ENCODE data around the gene GARIN5A. TPM values are rescaled to one million over a fixed set of nuclear protein-coding genes. Genes with fewer than 3 reads are reported as not detected.

The GARIN5A gene
- total and polyA plus RNA-seq, 2 of the 8 experiments (the other 6 are each of a cell fraction or from before 2014, with no cell fraction given), result 9.1 to 18.5 TPM

DNA sequence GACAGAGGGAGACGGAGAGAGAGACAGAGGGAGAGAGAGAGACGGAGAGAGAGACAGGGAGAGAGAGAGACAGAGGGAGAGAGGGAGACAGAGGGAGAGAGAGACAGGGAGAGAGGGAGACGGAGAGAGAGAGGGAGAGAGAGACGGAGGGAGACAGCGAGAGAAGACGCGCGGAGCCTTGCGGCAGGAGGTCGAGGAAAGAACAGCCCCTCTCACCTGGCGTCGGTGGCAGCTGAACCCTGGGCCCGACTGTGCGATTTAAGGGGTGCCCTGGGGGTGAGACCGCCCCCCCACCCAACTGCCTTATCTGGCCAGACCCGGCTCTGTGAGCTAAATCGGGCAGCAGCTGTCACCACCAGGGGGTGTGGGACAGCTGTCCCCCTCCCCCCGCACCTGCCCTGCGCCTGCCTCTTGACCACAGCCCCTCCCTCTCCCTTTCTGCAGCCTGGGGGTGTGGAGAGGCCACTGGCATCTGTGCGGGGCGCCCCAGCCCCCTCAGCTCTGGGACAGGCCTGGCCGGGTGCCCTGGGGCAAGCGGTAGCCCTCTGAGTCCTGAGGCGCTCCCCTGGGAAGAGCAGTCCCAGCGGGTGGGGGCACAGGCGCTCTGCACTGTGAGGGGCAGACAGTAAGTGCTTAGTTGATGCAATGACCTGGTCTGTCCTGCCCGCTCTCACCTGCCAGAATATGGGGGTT is 23.6 kb upstream of the GARIN5A start:
- Histone ChIP-seq H3K9ac (replicated peaks in 1 of 4; ENCODE audit: extremely low read depth in 1 of 4, low read depth in 3 of 4, low read length in 3 of 4) (no peak overlapping the region), H2BK120ac (replicated peaks; ENCODE audit: low read depth, low read length) (no peak overlapping the region)
- TF ChIP-seq CBX8 (IDR thresholded peaks at IDR 0.05; ENCODE audit: borderline replicate concordance, low read depth, low read length) (no peak), YY1 (IDR thresholded peaks at IDR 0.05; ENCODE audit: low read depth, low read length) (no peak), EGR1 (IDR thresholded peaks at IDR 0.05; ENCODE audit: borderline replicate concordance, low read depth, low read length) (no peak), JUND (IDR thresholded peaks at IDR 0.05; ENCODE audit: low read length) (0 out of 2 replicates have a peak, but pooled peaks have one; percentile 41), HDAC6 (IDR thresholded peaks at IDR 0.05; ENCODE audit: low read depth, low read length) (no peak), KDM1A (IDR thresholded peaks at IDR 0.05; ENCODE audit: borderline replicate concordance, low read length) (no peak), ASH2L (IDR thresholded peaks at IDR 0.05; ENCODE audit: low read length) (peak; percentile 40)
- TF ChIP-seq, protein P1, sequence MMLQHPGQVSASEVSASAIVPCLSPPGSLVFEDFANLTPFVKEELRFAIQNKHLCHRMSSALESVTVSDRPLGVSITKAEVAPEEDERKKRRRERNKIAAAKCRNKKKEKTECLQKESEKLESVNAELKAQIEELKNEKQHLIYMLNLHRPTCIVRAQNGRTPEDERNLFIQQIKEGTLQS (IDR thresholded peaks at IDR 0.05; ENCODE audit: insufficient read depth, low read depth, low read length), result no peak
- TF ChIP-seq, protein P2, sequence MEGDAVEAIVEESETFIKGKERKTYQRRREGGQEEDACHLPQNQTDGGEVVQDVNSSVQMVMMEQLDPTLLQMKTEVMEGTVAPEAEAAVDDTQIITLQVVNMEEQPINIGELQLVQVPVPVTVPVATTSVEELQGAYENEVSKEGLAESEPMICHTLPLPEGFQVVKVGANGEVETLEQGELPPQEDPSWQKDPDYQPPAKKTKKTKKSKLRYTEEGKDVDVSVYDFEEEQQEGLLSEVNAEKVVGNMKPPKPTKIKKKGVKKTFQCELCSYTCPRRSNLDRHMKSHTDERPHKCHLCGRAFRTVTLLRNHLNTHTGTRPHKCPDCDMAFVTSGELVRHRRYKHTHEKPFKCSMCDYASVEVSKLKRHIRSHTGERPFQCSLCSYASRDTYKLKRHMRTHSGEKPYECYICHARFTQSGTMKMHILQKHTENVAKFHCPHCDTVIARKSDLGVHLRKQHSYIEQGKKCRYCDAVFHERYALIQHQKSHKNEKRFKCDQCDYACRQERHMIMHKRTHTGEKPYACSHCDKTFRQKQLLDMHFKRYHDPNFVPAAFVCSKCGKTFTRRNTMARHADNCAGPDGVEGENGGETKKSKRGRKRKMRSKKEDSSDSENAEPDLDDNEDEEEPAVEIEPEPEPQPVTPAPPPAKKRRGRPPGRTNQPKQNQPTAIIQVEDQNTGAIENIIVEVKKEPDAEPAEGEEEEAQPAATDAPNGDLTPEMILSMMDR (IDR thresholded peaks at IDR 0.05; ENCODE audit: control extremely low read depth in 1 of 3, insufficient read depth in 1 of 3, low read depth in 1 of 3, low read length in 3 of 3), result peak; percentile 16 to 44 (median 30); a peak in 3 of 4 replicates

More for the DNA sequence above, 23.6 kb upstream of the GARIN5A start:
- Histone ChIP-seq H4K20me1 (replicated peaks in 1 of 2; ENCODE audit: control insufficient read depth in 1 of 2, insufficient read depth in 2 of 2, low read length in 2 of 2) (no peaks in the 10 kb centered on the region), H3K79me2 (ENCODE audit: control insufficient read depth in 1 of 2, insufficient read depth in 2 of 2, low read length in 2 of 2) (no peaks in the 10 kb centered on the region), H2BK15ac (ENCODE audit: low read length) (no peak overlapping the region), H3K56ac (replicated peaks; ENCODE audit: insufficient read length, low read depth, low read length) (no peak overlapping the region), H2BK12ac (ENCODE audit: low read depth, low read length) (0 out of 2 replicates have a peak overlapping the region, but pooled peaks have one; percentile 50), H3K23ac (ENCODE audit: insufficient read length) (no peak overlapping the region), H4K91ac (replicated peaks; ENCODE audit: insufficient read length, low read length) (no peak overlapping the region), H4K5ac (ENCODE audit: insufficient read length, low read depth, low read length) (no peak overlapping the region), H2AK5ac (ENCODE audit: low read depth, low read length) (no peak overlapping the region), H2BK5ac (ENCODE audit: low read depth, low read length) (no peak overlapping the region), H3K4me1 (replicated peaks in 1 of 4; ENCODE audit: control insufficient read depth in 3 of 4, insufficient read depth in 4 of 4, low read length in 3 of 4) (peaks cover 0 to 9% (median 3%) of the 10 kb centered on the region in 4 experiments; a peak in 5 of 7 replicates), H3K27ac (ENCODE audit: low read depth, low read length) (no peak overlapping the region), H2BK20ac (ENCODE audit: low read length) (no peak overlapping the region), H3K4ac (replicated peaks; ENCODE audit: insufficient read length, low read depth, low read length) (no peak overlapping the region), H3K9me3 (ENCODE audit: insufficient read depth in 2 of 2, low read depth in 1 of 2, low read length in 1 of 2) (no peaks in the 10 kb centered on the region), H3K27me3 (replicated peaks in 1 of 4; ENCODE audit: control insufficient read depth in 3 of 4, extremely low read depth in 1 of 4, insufficient read depth in 3 of 4, low read length in 3 of 4) (peaks cover 1 to 41% (median 36%) of the 10 kb centered on the region in 4 experiments), H3K4me2 (ENCODE audit: insufficient read depth in 1 of 2, low read depth in 2 of 2, low read length in 2 of 2) (peak overlapping the region; percentile 65 to 66), H4K8ac (ENCODE audit: extremely low read depth, insufficient read depth, low read length) (no peak overlapping the region; the same call in 1 of the 2 replicates), H2AFZ (ENCODE audit: low read length) (no peak overlapping the region; the same call in 1 of the 2 replicates), H3K36me3 (ENCODE audit: control insufficient read depth in 2 of 4, insufficient read depth in 4 of 4, low read length in 3 of 4) (no peaks in the 10 kb centered on the region), H3K4me3 (ENCODE audit: extremely low read depth in 1 of 4, insufficient read depth in 2 of 4, low read depth in 3 of 4, low read length in 4 of 4) (peak overlapping the region in 3 of 4 experiments; percentile 11 to 53 (median 26); a peak in 7 of 8 replicates), H3K14ac (ENCODE audit: insufficient read length) (no peak overlapping the region), H3K18ac (ENCODE audit: extremely low read depth, low read length) (no peak overlapping the region), H3K23me2 (ENCODE audit: low read depth, low read length) (peaks cover 3% of the 10 kb centered on the region; the same call in 1 of the 2 replicates), H3K79me1 (ENCODE audit: low read depth, low read length) (no peaks in the 10 kb centered on the region)
- CTCF ChIA-PET (ENCODE audit: partially characterized antibody), result interaction anchor here (0.7 to 2.4 kb wide), 6 partner anchors 11 to 282 kb away, joined by 3 to 7 read pairs (median 4); partner anchors contain the start of gene JOSD2
- FAIRE-seq, result no peak
- 6% methylated on average over 19 of the region's 27 CpGs; no CpG with 5 or more reads in 1 of the 2 experiments for WGBS, 2 experiments (ENCODE audit: extremely low coverage in 1 of 2, insufficient coverage in 1 of 2, insufficient read length in 1 of 2, insufficient replicate concordance in 2 of 2, low coverage in 1 of 2, low lambda C conversion rate in 2 of 2, missing lambda C conversion rate in 1 of 2)
- POLR2A ChIA-PET (ENCODE audit: partially characterized antibody), result interaction anchor here (0.6 to 1.7 kb wide), 6 partner anchors 9 to 1354 kb away, joined by 3 to 9 read pairs (median 3); partner anchors contain the start of gene JOSD2
- DNase-seq (ENCODE audit: low read depth in 1 of 2, low spot score in 2 of 2), result peak in 1 of 2 experiments; percentile 74
